Cerebellar cortex (tissue), 1 donor: Measurements from ENCODE around the gene LSM10.

Source experiments
- DNase-seq: peaks from one replicate; pipeline ENCODE4 v3.0.0-alpha.2; 2015; ENCODE audit warnings: low spot score

Gene LSM10

DNA sequence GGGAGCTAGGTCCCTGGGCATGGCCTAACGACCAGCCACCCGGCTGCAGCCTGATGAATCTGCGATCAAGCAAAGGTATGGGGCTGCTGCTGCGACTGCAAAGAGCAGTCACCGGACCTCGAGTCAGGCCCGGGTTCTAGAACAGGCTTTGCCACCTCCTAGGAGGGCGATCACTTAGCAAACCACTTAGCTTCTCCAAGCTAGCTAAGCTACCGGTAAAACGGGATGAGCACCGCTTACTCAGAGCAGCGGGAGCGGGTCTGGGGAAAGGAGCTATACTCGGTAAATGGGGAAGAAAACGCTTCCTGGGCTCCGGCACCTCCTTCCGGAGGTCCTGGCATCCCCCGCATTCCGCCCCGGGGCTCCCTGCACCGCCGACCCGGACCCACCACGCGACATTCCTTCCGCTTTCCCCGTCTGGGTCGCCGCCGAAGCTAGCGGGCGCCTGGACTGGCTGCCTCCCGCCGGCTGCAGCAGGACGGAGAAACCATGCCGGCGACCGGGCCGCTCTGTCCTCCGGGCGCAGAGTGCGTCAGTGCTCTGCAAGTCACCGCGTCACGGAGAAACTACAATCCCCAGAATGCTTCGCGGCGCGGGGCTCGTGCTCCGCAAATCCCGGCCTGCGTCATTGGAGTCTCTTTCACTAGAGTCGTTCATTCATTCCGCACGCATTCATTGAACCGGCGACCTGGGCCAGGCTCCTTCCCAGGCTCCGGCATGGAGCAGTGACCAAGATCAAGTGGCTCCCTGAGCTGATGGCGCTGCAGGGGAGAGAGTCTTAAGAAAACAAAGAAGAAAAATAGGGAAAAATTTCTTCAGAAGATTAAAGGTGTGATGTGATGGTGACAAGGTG, at the start of gene LSM10:
Gene LSM10 (minus strand): TSS at position 531 of the 853 bp plus-strand sequence. CDS start 3,779 bp downstream, outside the sequence.
- peak; percentile 97 for DNase-seq

DNA sequence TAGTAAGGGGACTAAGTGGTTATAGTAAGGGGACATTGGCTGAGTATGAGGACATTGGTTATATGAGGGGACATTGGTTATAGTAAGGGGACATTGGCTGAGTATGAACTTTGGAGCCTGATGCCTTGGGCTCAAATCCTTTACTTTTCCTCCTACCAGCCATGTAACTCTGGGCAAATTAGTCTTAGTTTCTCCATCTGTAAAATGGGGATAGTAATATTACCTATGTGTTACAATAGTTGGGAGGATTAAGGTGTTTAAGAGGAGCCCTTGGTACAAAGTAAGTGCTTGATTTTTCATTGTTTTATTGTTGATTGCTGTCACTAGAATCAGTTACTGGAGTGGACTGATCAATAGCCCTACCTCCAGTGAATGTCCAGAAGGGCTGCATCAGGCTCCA, 49.7 kb upstream of the LSM10 start:
- no peak for DNase-seq

DNA sequence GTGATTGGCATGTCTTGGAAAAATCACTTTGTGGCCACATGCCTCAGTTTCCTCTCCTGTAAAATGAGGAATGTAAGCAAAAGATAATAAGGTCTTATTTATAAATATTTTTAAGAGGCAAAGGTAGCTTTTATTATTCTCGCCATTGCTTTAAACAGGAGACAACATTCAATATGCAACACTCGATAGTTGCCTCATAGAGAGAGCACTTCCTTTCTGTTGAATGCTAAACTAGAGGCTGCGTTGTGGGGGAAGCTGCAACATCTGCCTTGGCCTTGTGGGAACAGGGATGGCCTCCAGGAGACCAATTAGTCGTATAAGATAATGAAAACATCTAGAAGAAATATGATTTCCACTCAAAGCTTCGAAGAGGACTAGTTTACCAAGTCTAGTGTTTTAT, 49.0 kb upstream of the LSM10 start:
- no peak for DNase-seq

DNA sequence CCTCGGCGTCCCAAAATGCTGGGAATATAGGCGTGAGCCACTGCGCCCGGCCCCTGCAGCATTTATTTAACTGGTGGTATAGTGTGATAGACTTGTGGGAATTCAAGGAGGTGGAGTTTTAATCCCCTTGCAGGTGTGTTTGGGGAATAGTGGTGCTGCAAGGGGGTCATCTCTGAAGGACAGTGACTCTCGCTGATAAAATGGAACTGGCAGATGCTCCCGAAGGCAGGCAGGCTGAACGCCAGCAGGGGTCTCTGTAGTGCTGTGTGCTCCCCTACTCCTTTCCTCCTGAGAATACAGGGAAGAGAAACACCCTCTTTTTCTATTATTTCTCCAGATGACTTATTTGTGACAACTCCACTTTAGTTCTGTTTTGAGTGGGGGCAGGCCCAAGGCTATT, 48.6 kb upstream of the LSM10 start:
- peak; percentile 40 for DNase-seq

DNA sequence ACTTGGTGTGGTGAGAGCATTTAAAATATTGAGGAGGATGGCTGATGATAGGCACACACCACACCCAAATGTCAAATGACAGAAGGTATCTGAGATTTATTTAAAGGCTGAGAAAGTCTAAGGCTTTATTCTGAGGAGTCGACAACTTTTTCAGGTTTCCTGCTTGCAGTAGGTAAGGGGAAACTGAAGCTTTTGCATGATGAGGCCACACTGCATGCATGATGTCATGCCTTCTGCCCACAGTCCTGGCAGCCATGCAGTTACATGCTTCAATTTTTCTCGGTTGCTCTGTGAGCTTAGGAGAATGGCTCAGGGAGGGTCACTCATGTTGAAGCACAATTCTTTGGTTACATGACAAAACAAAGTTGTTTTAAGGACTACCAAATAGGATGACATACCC, 45.6 kb upstream of the LSM10 start:
- no peak for DNase-seq

DNA sequence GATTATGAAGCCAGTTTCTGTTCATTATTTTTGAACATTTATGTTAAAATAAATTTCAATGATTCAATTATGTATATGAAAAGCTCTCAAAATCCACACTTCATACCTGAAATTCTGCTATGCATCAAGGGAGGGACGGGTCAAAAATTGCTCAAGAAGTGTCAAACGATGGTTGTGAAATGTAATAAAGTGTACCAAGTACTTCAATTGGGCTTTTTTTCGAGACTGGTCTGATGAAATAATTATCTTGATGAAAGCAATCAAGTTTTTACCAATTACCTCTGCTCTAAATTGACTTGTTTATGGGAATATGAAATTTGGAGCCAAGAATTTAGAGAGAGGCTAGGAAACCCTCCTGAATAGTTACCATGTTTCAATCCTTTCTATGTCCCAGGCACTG, 44.6 kb upstream of the LSM10 start:
- DNase-seq: no peak

DNA sequence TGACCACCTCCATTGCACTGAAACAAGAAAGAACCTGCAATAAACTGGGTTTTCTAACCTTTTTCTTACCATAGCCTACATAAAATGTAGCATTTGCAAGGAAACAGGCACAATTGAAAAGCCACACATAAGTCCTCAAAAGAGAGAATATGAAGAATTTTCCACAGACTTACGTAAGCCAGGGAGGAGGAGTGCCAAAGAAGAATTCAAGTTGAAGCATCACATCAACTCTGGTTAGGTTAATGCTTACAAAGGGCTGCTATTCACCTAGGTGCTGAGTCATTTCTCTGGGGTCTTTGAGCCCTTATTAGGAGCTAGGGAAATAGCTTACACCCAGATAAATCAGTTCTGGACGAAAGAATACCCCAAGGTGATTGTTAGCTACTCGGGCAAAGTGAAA, 42.9 kb upstream of the LSM10 start:
- DNase-seq: no peak

DNA sequence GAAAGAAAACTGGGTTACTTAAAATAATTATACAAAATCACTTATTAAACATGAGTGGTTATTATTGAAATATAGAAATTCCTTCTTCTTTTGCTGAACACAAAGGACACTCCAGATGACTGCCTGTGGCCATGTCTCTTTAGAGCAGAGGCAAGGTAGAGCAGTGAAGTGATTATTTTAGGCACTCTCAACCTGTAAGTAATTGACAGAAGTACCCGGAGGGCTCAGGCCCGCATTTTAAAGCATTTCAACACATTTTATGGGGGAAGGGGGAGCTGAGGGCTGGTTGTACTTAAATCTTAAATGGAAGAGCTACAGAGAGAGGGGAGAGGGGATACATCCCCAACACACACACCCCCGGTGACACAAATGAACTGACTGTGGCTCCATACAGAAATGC, 42.3 kb upstream of the LSM10 start:
- DNase-seq: no peak

DNA sequence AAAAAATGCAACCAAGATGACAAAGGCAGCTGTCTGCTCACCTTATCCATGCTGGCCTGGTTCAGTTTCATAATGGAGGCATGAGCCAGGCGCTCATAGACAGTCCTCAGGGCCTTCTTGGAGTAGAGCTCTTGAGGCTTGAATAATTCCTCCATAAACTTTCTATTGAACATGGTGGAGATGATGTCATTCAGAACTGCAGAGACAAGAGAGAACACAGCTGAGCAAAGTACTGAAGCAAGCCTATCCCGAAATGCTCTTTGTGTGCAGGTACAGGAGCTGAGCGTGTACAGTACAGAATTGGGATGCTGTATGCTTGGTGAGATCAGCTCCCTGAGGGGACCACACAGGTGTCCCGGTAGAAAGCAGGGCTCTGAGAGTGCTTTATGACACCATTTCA, 41.0 kb upstream of the LSM10 start:
- no peak for DNase-seq

DNA sequence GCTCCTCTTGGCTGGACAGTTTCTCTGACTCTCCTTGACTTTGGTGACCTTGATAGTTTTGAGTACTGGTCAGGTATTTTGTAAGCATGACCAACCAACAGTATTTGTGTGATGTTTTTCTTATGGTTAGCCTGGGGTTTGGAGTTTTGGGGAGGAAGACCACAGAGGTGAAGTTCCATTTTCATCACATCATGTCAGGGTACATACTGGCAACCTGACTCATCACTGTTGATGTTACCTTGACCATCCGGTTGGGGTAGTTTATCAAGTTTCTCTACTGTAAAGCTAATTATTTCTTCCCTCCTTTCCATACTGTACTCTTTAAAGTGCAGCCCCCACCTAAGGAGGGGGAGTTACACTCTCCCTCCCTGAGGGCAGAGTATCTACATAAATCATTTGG, 39.1 kb upstream of the LSM10 start:
- DNase-seq: no peak

DNA sequence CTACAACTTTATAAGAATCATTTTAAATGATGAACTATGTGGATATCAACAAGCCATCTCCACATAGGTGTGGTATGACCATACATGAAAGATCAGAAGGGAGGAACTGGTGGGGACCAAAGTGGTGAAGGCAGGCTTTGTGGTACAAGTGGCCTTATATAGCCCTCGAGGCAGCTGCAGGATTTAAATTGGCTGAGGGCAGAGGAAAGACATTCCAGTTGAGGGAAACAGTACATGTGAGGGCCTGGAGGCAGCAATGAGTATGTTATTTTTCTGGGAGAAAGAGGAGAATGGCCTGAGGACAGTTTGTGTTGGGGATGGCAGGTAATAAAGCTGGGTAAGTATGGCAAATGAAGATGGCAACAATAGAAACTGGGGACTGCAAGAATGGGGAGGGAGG, 35.4 kb upstream of the LSM10 start:
- DNase-seq: no peak

DNA sequence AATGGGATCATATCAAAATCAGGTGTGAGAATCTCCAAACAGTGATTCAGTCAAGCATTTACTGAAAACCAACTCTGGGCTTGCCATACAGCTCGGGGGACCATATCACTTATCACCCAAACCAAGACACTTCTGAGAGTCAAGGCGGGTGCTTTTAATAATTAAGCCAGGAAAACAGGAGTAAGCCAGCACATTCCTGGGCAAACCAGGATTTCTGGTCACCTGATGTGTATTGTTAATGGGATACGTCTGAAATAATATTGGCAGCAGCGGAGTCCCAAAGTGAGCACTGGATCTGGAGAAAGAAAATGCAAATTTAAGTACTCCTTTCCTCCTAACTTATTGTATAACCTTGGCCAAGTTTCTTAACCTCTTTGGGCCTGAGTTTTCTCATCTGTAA, 34.9 kb upstream of the LSM10 start:
- DNase-seq: no peak

DNA sequence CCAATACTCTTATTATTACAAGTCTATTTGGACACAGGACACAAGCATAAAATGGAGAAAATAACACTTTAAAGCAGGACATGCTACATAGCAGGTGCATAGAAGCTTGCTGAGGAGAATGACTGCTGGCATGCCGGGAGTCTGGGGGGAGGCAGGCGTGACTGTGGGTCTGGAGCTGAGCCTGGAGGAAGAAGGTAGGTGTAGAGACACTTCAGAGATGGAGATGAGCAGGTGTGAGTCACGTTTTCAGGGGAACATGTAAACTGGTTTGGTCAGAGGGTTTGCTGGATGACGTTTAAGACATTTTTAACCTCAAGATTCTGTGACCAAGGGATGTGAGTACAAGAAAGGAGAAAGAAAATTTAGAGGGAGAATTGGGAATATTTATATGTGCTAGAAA, 28.1 kb upstream of the LSM10 start:
- no peak for DNase-seq

DNA sequence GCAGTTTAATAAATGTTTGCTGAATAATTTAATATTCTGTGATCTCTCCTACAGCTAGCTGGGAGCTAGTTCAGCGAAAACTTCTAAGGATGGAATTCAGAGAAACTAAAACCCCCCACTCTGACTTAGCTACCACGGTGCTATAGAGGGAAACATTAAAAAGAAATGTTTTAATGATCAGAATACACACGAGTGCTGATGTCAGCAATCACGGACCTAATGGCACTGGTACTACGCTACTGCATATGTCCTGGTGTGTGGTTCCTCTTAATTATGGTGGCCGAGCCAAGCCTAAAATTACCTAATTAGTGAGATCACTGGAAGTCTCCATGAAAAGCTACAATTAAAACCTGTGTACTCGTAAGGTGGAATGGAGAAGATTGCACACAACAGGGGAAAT, 23.9 kb upstream of the LSM10 start:
- no peak for DNase-seq

DNA sequence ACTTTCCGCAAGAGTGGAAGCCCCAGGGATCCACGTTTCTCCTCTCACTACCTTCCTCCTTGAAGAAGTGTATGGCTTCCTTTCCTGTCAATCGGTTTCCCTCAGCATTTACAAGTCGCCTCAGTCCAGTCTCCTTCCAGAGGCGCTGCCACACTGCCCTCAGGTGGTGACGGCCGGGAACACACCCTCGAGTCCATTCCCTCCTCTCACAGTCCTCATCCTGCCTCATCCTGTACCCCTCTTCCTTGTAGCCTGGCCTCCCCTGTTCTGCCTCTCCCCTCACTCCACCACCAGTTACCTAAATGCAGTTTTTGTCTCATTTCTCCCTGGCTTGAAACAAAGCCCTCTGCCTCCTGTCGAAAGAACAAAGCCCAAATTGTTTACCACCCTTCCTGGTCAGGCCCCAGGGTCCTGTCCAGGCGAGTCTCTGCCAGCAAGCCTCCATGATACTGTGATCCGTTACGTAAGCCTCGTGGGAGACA, 23.2 kb upstream of the LSM10 start:
- peak; percentile 88 for DNase-seq

DNA sequence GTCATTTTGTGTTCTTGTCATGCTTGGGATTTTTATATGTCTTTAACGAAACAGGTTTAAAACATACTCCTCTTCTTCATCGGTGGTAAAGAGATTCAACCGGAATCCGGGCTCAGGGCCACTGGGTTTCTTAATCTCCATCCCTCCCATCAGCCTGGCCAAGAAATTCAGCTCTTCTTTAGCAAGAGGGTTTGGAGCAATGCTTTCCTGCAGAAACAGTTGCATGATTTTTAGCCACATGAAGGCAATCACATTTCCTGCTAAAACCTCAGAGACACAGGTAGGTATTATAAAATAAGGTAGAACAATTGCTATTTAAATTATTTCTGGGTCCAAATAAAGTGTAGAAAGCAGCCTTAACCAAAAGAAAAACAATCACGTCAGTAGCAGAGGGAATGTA, 22.7 kb upstream of the LSM10 start:
- no peak for DNase-seq

DNA sequence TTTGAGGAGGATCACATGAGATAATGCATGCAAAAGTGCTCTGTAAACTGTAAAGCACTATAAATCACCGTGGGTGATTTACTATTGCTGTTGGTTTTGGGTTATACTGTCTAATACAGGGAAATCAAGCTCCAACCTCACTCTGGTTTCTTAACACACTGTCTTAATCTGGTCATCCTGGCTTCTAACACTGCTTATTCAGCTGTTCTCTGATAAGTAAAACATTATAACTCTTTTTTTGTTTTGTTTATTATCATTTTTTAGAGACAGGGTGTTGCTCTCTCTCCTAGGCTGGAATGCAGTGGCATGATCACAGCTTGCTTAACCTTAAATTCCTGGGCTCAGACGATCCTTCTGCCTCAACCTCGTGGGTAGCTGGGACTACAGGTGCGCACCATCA, 21.9 kb upstream of the LSM10 start:
- no peak for DNase-seq

DNA sequence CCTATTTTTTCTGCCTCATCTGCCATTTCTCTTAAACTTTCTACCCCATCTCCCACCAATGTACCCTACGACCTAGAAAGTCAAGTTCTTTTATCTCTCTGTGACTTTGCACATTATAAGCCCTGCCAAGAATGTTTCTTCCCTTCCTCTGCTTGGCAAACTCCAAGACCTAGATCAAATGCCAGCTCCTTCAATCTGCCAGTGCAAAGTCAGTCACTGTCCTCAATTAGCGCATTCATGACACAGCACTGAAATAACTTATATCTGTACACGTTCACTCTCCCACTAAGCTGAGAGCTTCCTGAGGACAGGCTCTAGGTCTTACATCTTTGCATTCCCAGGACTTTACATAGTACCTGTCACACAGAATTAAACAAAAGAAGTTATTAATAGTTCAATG, 21.4 kb upstream of the LSM10 start:
- DNase-seq: no peak

DNA sequence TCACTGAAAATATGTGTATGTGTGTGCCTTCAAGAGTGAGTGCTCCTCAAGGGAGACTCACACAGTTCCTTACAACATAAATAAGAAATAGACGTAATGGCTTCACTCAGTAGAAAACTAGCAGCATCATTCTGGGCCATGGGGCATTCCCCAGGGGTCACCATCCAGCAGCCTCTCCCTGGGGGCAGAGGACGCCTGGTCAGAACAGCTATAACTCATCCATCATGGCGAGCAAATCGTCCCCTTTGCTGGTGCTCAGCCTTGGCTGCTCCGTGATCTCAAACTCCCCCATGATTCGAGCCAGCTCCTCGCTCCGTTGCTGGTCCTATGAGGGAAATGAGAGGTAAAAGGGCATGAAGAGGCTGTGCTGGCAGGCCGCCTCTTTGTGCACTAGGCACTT, 20.2 kb upstream of the LSM10 start:
- no peak for DNase-seq

DNA sequence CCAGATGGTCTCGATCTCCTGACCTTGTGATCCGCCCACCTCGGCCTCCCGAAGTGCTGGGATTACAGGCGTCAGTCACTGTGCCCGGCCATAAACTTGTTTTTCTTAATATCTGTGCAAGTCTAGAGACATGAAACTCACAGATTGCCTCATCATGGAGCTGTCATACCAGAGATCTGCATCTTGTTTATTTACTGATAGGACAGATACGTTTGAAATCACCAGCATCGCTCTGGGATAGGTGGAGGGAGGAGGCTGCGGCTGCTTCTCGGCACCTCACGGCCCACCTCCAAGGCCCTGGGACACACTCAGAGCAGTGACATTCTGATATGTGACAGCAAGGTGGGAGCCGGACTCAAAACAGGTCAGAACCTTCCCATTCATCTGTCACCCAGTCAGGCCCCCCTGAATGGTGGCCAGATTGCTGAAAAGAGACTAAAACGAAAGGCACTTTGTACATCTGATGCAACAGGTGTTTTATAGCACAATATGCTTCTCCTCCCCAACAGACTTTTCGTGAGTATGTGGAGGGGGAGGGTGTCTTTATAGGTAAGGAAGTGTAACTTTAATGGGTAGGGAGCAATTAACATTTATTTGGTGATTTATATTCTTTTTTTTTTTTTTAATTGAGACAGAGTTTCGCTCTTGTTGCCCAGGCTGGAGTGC, 18.1 kb upstream of the LSM10 start:
- DNase-seq: no peak

DNA sequence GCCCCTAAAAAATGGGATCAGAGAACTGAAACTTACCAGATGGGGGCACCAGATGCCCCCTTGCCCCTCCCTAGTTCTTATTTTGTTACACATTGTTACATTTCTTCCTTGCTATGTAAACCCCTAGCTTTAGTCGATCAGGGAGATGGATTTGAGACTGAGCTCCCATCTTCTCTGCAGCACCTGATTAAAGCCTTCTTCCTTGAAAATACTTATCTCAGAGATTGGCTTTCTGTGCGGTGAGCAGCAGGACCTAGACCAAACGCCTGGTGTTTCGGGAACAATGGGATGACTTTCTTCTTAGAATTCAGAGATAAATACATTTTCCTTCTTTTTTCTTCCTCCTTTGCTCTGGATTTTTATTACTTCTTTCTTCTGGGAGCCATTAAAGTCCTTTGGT, 16.7 kb upstream of the LSM10 start:
- DNase-seq: no peak

DNA sequence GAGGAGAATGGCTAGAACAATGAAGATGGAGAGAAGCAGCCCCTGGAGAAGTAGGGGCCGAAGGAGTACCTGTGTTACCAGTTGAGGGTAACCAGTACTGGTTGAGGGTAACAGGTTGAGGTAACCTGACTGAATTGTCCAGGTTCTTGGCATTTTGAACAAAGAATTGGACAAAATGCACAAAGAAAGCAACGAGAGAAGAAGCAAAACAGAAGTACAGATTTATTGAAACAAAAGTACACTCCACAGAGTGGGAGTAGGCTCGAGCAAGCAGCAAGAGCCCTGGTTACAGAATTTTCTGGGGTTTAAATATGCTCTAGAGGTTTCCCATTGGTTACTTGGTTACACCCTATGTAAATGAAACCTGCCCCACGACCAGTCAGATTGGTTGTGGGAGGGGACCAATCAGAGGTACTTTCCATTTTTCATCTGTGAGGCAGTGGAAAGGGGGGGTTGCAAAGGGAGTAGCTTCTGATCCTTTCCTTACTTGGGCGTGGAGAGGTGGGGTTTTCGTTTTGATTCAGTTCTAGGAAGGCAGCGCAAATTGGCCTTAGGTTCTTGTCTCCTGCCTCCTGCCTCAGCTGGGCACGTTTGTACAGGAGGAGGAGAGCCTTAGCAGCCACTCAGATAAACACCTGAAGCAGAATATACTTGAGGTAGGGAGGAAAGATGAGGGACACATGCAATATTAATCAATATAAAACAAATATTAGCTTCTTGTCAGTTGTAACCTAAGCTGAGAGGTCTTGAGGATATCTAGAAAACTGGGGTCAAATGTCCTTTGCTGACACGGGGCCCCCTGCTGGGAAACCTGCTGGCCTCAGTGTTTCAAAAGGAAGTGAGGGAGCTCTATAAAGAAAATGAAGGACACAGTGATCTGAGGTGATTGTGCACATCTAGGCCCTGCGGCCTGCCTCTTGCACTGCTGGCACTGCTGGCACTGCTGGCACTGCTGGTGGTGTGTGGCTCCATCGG, 14.3 kb upstream of the LSM10 start:
- peak; percentile 53 for DNase-seq
